HG03139 (cell line): ENCODE measurements around the gene PAK6.

ENCODE experiments used
- ATAC-seq: cut with Tn5 transposase; IDR thresholded peaks from one replicate; pipeline ENCODE4 v1.9.1; 2021; ENCODE audit not compliant: unreplicated experiment

PAK6 gene

GRCh38 chr15:40275954-40276353 lies 37.1 kb downstream of the PAK6 start:
- no peak for ATAC-seq

- no peak for ATAC-seq
Observed at GRCh38 chr15:40276927-40277326, 38.1 kb downstream of the PAK6 start.

- ATAC-seq, result no peak
Observed at GRCh38 chr15:40277471-40277870, 38.6 kb downstream of the PAK6 start.

- no peak for ATAC-seq
Observed at GRCh38 chr15:40278026-40278425, 39.2 kb downstream of the PAK6 start.

- no peak for ATAC-seq
Observed at GRCh38 chr15:40279437-40280141, 40.7 kb downstream of the PAK6 start.

- no peak for ATAC-seq
Observed at GRCh38 chr15:40280260-40281056, 41.6 kb downstream of the PAK6 start.

GRCh38 chr15:40281057-40281800 lies 42.4 kb downstream of the PAK6 start:
- no peak for ATAC-seq

- no peak for ATAC-seq
Observed at GRCh38 chr15:40281801-40282146, 42.9 kb downstream of the PAK6 start.

GRCh38 chr15:40282147-40282868 lies 43.4 kb downstream of the PAK6 start:
- no peak for ATAC-seq

GRCh38 chr15:40282869-40283614 lies 44.2 kb downstream of the PAK6 start, which contains the start of gene ANKRD63:
Gene ANKRD63 (minus strand): TSS chr15:40283064. CDS start chr15:40282586, 478 bp downstream.
- ATAC-seq, result no peak

- ATAC-seq, result no peak
Observed at GRCh38 chr15:40283615-40284300, 44.9 kb downstream of the PAK6 start.

GRCh38 chr15:40285151-40285550 lies 46.3 kb downstream of the PAK6 start:
- no peak for ATAC-seq

GRCh38 chr15:40285554-40286011 lies 46.7 kb downstream of the PAK6 start:
- no peak for ATAC-seq

- no peak for ATAC-seq
Observed at GRCh38 chr15:40286061-40286532, 47.2 kb downstream of the PAK6 start.

GRCh38 chr15:40286794-40287193 lies 47.9 kb downstream of the PAK6 start:
- no peak for ATAC-seq

- ATAC-seq, result no peak
Observed at GRCh38 chr15:40287505-40287904, 48.6 kb downstream of the PAK6 start.

- ATAC-seq, result no peak
Observed at GRCh38 chr15:40287968-40288367, 49.1 kb downstream of the PAK6 start.

- no peak for ATAC-seq
Observed at GRCh38 chr15:40289140-40289775, 50.4 kb downstream of the PAK6 start.

- no peak for ATAC-seq
Observed at GRCh38 chr15:40290545-40290917, 51.7 kb downstream of the PAK6 start.
